Measurements from ENCODE around the gene SH3BP4.

GRCh38 chr2:234930397-234930796, 21.4 kb upstream of the SH3BP4 start:
- TF ChIP-seq CTCF (IDR thresholded peaks at IDR 0.05; ENCODE audit: low read depth, low read length, poor library complexity, severe bottlenecking) (no peak), EZH2phosphoT487 (IDR thresholded peaks at IDR 0.05; ENCODE audit: borderline replicate concordance, low read length) (no peak)
